GM06990 (cell line): ENCODE measurements around the gene EPHA7.

ENCODE experiments used
- DNase-seq: peaks from one replicate; pipeline ENCODE4 v3.0.0-alpha.2; 2011; ENCODE audit not compliant: insufficient read length; ENCODE audit errors: extremely low read depth
- H3K27me3 ChIP-seq: replicated peaks from 2 replicates; pipeline ENCODE4 v1.6.0; 2011; ENCODE audit warnings: low read length; ENCODE audit not compliant: control insufficient read depth, insufficient read depth
- H3K36me3 ChIP-seq: 2 replicates; pipeline ENCODE4 v1.5.1; 2011; ENCODE audit warnings: low read length; ENCODE audit not compliant: control insufficient read depth, insufficient read depth
- H3K4me3 ChIP-seq: replicated peaks from 2 replicates; pipeline ENCODE4 v1.5.1; 2011; ENCODE audit warnings: low read depth, mild to moderate bottlenecking, control low read depth, low read length
- TF ChIP-seq, protein P1 (sequence below): IDR thresholded peaks from 2 replicates; pipeline ENCODE4 v1.5.1; 2011; ENCODE audit warnings: low read length, control low read depth, mild to moderate bottlenecking, inconsistent platforms; ENCODE audit not compliant: insufficient read depth, poor library complexity, severe bottlenecking

EPHA7 gene

DNA sequence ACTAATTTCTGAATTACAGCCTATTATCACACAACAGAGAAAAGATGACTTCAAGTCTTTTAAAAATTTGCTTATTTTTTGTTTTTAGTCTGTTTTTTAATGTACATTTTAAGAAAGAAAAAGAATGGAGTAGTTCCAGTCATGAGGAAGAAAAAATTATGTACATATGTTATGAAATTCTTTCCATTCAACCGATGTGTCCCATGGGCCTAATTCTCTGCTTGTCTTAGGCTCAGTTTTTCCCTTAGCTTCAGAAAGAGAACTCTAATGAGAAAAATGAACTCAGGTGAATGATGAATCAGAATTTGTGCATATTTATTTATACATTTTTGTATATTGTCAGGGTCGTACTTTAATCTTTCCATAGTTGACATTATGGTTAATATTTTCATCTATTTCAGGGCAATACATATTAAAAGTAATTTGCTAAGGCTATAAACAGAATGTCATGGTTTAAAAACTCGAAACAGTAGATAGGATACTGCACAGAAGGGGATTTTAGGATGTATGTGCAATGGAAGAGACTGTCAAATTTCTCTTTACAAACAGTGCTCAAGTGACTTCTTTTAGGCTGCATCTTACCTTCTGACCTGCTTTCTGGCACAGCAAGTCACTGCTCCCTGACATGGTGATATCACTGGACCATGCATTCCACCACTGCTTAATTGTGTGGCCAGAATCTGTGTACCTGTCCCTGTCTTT, 153.1 kb downstream of the EPHA7 start:
- Histone ChIP-seq H3K4me3 (no peak overlapping the region), H3K27me3 (no peaks in the 10 kb centered on the region), H3K36me3 (no peaks in the 10 kb centered on the region)
- no peak for DNase-seq
- TF ChIP-seq, protein P1, sequence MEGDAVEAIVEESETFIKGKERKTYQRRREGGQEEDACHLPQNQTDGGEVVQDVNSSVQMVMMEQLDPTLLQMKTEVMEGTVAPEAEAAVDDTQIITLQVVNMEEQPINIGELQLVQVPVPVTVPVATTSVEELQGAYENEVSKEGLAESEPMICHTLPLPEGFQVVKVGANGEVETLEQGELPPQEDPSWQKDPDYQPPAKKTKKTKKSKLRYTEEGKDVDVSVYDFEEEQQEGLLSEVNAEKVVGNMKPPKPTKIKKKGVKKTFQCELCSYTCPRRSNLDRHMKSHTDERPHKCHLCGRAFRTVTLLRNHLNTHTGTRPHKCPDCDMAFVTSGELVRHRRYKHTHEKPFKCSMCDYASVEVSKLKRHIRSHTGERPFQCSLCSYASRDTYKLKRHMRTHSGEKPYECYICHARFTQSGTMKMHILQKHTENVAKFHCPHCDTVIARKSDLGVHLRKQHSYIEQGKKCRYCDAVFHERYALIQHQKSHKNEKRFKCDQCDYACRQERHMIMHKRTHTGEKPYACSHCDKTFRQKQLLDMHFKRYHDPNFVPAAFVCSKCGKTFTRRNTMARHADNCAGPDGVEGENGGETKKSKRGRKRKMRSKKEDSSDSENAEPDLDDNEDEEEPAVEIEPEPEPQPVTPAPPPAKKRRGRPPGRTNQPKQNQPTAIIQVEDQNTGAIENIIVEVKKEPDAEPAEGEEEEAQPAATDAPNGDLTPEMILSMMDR: no peak

DNA sequence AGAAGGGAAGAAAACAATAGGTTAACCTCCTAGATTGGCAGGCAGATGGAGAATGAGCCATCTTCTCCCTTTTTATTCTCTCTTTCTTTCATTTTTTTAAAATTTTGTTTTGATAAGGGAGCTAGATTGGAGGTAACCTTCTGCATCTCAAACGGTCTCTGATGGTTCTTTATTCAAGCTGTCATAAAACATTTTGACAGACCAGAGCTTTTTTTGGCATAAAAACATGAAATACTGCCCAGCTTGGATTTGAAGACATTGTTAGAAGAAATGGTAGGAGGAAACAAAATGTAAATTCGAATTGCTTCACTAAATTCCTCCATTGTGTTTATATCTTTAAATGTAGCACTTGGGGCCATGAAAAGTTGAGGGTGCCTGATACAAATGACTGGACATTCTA, 158.5 kb downstream of the EPHA7 start:
- TF ChIP-seq, protein P1: no peak
- H3K4me3 ChIP-seq: no peak overlapping the region
- no peaks in the 10 kb centered on the region for H3K27me3 ChIP-seq
- DNase-seq: no peak
- H3K36me3 ChIP-seq: no peaks in the 10 kb centered on the region

DNA sequence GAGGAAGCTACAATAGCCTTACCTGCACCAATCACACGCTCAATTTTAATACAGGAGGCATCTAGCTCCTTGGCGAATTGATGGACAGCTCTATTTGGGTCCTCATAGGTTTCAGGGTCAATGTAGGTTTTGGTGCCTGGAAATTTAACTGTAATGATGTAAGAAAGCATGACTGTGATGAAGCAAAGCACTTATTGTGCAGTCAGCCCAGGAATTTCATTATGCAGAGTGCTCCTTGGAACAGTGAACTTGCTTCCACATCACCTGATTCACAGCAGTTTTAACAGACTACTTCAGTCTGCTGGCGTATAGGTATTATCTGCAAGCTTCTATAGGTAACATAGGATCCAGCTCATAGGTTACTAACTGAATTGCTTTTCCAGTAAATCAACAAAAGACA, 160.0 kb downstream of the EPHA7 start:
- H3K36me3 ChIP-seq: no peaks in the 10 kb centered on the region
- TF ChIP-seq, protein P1: no peak
- H3K4me3 ChIP-seq: no peak overlapping the region
- no peaks in the 10 kb centered on the region for H3K27me3 ChIP-seq
- DNase-seq: no peak

DNA sequence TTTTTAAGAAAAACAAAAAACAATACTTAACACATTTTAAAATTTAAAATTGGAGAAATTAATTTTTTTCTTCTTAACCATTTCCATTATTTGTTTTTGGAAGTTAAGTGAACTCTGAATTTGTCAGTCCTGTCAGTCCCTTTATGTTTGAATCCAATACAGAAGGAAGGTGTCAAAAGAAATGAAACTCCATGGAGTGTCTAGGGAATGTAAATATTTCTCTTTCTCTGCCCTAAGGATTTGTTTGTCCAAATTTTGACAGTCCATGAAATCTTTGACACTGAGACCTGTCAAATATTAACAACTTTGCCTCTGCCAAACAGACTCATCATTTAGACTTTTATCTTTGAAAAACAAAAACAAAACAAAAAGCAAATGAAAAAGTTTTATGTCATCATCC, 166.4 kb downstream of the EPHA7 start:
- no peak for DNase-seq
- Histone ChIP-seq H3K36me3 (no peaks in the 10 kb centered on the region), H3K27me3 (no peaks in the 10 kb centered on the region), H3K4me3 (no peak overlapping the region)
- TF ChIP-seq, protein P1: no peak

DNA sequence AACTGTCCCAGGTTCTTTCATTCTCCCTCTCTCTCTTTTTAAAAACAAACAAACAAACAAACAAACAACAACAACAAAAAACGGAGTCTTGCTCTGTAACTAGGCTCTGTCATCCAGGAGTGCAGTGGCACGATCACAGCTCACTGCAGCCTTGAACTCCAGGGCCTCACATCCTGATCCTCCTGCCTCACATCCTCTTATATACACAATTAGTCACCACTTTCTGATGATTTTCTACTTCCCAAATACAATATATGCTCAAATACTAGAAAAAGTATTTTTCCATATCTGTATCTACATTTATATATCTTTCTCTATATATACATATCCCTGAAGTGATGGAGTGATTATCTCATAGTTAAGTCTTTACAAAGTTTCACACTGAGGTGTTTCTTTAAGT, 170.7 kb downstream of the EPHA7 start:
- Histone ChIP-seq H3K36me3 (no peaks in the 10 kb centered on the region), H3K4me3 (no peak overlapping the region), H3K27me3 (no peaks in the 10 kb centered on the region)
- TF ChIP-seq, protein P1: no peak
- DNase-seq: no peak
